Neural cell (in vitro differentiated cells): ENCODE results near the gene SLC7A6OS.

Experiments
- EP300 ChIP-seq: fragments of 450-650 bp; conservative IDR thresholded peaks from 2 replicates; pipeline ENCODE4 v1.6.1; 2014; ENCODE audit warnings: antibody characterized with exemption, mild to moderate bottlenecking, moderate library complexity; ENCODE audit not compliant: poor library complexity, severe bottlenecking
- EZH2 ChIP-seq: fragments of 200-600, 300-800 bp; shearing (Covaris generic), sonication (generic); IDR thresholded peaks from 2 replicates; pipeline ENCODE4 v1.6.1; 2014; ENCODE audit warnings: antibody characterized with exemption, low read length, borderline replicate concordance, mild to moderate bottlenecking; ENCODE audit not compliant: insufficient read depth, poor library complexity, severe bottlenecking
- POLR2AphosphoS5 ChIP-seq: IDR thresholded peaks from 2 replicates; pipeline ENCODE4 v1.6.1; 2012
- TAF1 ChIP-seq: IDR thresholded peaks from 2 replicates; pipeline ENCODE4 v1.6.1; 2012; ENCODE audit warnings: low read depth
- TF ChIP-seq, protein P1 (sequence below): fragments of 450-650 bp; IDR thresholded peaks from 2 replicates; pipeline ENCODE4 v1.5.1; 2014; ENCODE audit warnings: antibody characterized with exemption, mild to moderate bottlenecking, moderate library complexity; ENCODE audit not compliant: poor library complexity, severe bottlenecking

DNA sequence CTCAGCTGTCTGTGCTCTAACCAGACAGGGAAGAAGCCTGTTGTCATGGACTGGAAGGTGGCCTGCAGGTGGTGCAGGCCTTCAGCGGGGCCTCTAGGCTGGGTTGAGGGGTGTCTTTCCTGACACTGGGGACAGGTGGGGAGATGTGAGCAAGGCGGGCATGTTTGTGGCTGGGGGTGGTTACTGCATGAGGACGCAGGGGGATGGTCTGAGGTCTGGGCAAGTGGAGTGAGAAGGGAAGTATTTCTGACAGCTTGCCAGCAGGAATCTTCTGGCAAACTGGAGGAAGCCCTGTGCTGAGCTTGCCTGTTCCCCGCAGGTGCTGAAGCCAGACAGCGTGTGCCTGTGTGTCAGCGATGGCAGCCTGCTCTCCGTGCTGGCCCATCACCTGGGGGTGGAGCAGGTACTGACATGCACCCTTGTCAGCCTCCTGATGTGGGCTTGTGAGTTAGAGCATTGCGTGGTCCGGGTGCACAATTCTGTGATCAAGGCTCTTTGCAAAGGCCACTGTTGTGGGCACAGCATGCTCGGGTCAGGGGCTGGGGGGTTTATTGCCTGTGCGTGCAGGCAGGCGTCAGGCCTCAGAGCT lies 36.2 kb upstream of the SLC7A6OS start:
- TF ChIP-seq EZH2 = no peak
- no peak for TF ChIP-seq EP300
- TF ChIP-seq, protein P1, sequence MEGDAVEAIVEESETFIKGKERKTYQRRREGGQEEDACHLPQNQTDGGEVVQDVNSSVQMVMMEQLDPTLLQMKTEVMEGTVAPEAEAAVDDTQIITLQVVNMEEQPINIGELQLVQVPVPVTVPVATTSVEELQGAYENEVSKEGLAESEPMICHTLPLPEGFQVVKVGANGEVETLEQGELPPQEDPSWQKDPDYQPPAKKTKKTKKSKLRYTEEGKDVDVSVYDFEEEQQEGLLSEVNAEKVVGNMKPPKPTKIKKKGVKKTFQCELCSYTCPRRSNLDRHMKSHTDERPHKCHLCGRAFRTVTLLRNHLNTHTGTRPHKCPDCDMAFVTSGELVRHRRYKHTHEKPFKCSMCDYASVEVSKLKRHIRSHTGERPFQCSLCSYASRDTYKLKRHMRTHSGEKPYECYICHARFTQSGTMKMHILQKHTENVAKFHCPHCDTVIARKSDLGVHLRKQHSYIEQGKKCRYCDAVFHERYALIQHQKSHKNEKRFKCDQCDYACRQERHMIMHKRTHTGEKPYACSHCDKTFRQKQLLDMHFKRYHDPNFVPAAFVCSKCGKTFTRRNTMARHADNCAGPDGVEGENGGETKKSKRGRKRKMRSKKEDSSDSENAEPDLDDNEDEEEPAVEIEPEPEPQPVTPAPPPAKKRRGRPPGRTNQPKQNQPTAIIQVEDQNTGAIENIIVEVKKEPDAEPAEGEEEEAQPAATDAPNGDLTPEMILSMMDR = no peak
- TF ChIP-seq TAF1 = no peak
- TF ChIP-seq POLR2AphosphoS5 = no peak
